ENCODE results near the gene NT5DC3. TPM values are rescaled to one million over a fixed set of nuclear protein-coding genes. Genes with fewer than 3 reads are reported as not detected.
A peak's percentile ranks its signal among the peaks of the same experiment; 100 is the strongest.

Gene NT5DC3
- polyA plus RNA-seq, 6 donors from 2014 or later, result 0.96 to 4.4 (median 1.9) TPM

GRCh38 chr12:103808239-103808880, 32.7 kb downstream of the NT5DC3 start:
- ATAC-seq (ENCODE audit: low read depth in 2 of 2) (no peak), DNase-seq (no peak)
- H3K36me3 Mint-ChIP-seq, result peaks cover 32 to 35% of the 10 kb centered on the region in 2 donors

GRCh38 chr12:103807561-103808238, 33.3 kb downstream of the NT5DC3 start:
- H3K4me1 Mint-ChIP-seq, result peaks cover 0 to 11% (median 0%) of the 10 kb centered on the region in 3 donors
- no peak for DNase-seq
- no peak for ATAC-seq (ENCODE audit: low read depth in 2 of 2)
- no peaks in the 10 kb centered on the region for H3K27me3 Mint-ChIP-seq
- H3K9me3 Mint-ChIP-seq, result peaks cover 0 to 2% (median 0%) of the 10 kb centered on the region in 7 donors
- no peak overlapping the region for H3K4me3 Mint-ChIP-seq
- H3K27ac Mint-ChIP-seq, result peak overlapping the region in 1 of 6 donors; percentile 8
- H3K36me3 Mint-ChIP-seq, result peaks cover 33% of the 10 kb centered on the region in 2 donors

More at GRCh38 chr12:103808239-103808880, 32.7 kb downstream of the NT5DC3 start:
- peaks cover 0 to 11% (median 0%) of the 10 kb centered on the region in 3 donors for H3K4me1 Mint-ChIP-seq
- H3K27me3 Mint-ChIP-seq, result no peaks in the 10 kb centered on the region
- peaks cover 0 to 2% (median 0%) of the 10 kb centered on the region in 7 donors for H3K9me3 Mint-ChIP-seq
- peak overlapping the region in 2 of 8 donors; percentile 2 to 65 for H3K4me3 Mint-ChIP-seq
- H3K27ac Mint-ChIP-seq, result no peak overlapping the region

GRCh38 chr12:103806803-103807202, 34.2 kb downstream of the NT5DC3 start:
- no peak overlapping the region for H3K27ac Mint-ChIP-seq
- peaks cover 42% of the 10 kb centered on the region in 2 donors for H3K36me3 Mint-ChIP-seq
- peaks cover 0 to 2% (median 0%) of the 10 kb centered on the region in 7 donors for H3K9me3 Mint-ChIP-seq
- DNase-seq (no peak), ATAC-seq (ENCODE audit: low read depth in 2 of 2) (no peak)
- H3K4me1 Mint-ChIP-seq, result peaks cover 0 to 11% (median 0%) of the 10 kb centered on the region in 3 donors
- no peak overlapping the region for H3K4me3 Mint-ChIP-seq
- H3K27me3 Mint-ChIP-seq, result no peaks in the 10 kb centered on the region

- Mint-ChIP-seq H3K27ac (no peak overlapping the region), H3K27me3 (no peaks in the 10 kb centered on the region), H3K9me3 (peaks cover 0 to 2% (median 0%) of the 10 kb centered on the region in 7 donors), H3K4me3 (no peak overlapping the region), H3K36me3 (peaks cover 44 to 46% of the 10 kb centered on the region in 2 donors), H3K4me1 (peaks cover 0 to 11% (median 3%) of the 10 kb centered on the region in 3 donors)
- ATAC-seq (ENCODE audit: low read depth in 2 of 2) (no peak), DNase-seq (no peak)
These were observed 35.2 kb downstream of the NT5DC3 start for GRCh38 chr12:103805655-103806360.

GRCh38 chr12:103803847-103804246, 37.2 kb downstream of the NT5DC3 start:
- H3K27me3 Mint-ChIP-seq, result no peaks in the 10 kb centered on the region
- H3K4me1 Mint-ChIP-seq, result peaks cover 10 to 14% (median 11%) of the 10 kb centered on the region in 3 donors
- DNase-seq, result no peak
- peaks cover 42 to 49% of the 10 kb centered on the region in 2 donors for H3K36me3 Mint-ChIP-seq
- H3K9me3 Mint-ChIP-seq, result peaks cover 0 to 2% (median 0%) of the 10 kb centered on the region in 7 donors
- no peak overlapping the region for H3K4me3 Mint-ChIP-seq
- no peak overlapping the region for H3K27ac Mint-ChIP-seq
- ATAC-seq (ENCODE audit: low read depth in 2 of 2), result no peak

GRCh38 chr12:103802586-103802886, 38.5 kb downstream of the NT5DC3 start:
- Mint-ChIP-seq H3K9me3 (peaks cover 0 to 2% (median 0%) of the 10 kb centered on the region in 7 donors), H3K4me1 (peaks cover 7 to 14% (median 10%) of the 10 kb centered on the region in 3 donors), H3K27me3 (no peaks in the 10 kb centered on the region), H3K36me3 (peaks cover 41 to 43% of the 10 kb centered on the region in 2 donors), H3K27ac (no peak overlapping the region), H3K4me3 (no peak overlapping the region)
- DNase-seq (no peak), ATAC-seq (ENCODE audit: low read depth in 2 of 2) (no peak)

GRCh38 chr12:103801709-103802585, 39.1 kb downstream of the NT5DC3 start:
- Mint-ChIP-seq H3K4me3 (no peak overlapping the region), H3K27me3 (no peaks in the 10 kb centered on the region), H3K27ac (no peak overlapping the region), H3K9me3 (peaks cover 0 to 2% (median 0%) of the 10 kb centered on the region in 7 donors), H3K36me3 (peaks cover 41 to 46% of the 10 kb centered on the region in 2 donors), H3K4me1 (peaks cover 3 to 14% (median 10%) of the 10 kb centered on the region in 3 donors)
- no peak for DNase-seq
- ATAC-seq (ENCODE audit: low read depth in 2 of 2), result no peak

GRCh38 chr12:103799857-103800771, 40.9 kb downstream of the NT5DC3 start:
- no peak overlapping the region for H3K4me3 Mint-ChIP-seq
- peaks cover 0 to 14% (median 10%) of the 10 kb centered on the region in 3 donors for H3K4me1 Mint-ChIP-seq
- peak overlapping the region in 1 of 6 donors; percentile 11 for H3K27ac Mint-ChIP-seq
- ATAC-seq (ENCODE audit: low read depth in 2 of 2) (peak in 1 of 2 donors; percentile 30), DNase-seq (no peak)
- no peaks in the 10 kb centered on the region for H3K27me3 Mint-ChIP-seq
- H3K36me3 Mint-ChIP-seq, result peaks cover 34 to 43% of the 10 kb centered on the region in 2 donors
- peaks cover 0 to 2% (median 0%) of the 10 kb centered on the region in 7 donors for H3K9me3 Mint-ChIP-seq

GRCh38 chr12:103799504-103799856, 41.6 kb downstream of the NT5DC3 start:
- H3K27ac Mint-ChIP-seq, result peak overlapping the region in 3 of 6 donors; percentile 43 to 80 (median 52)

GRCh38 chr12:103798586-103798985, 42.4 kb downstream of the NT5DC3 start:
- no peaks in the 10 kb centered on the region for H3K27me3 Mint-ChIP-seq
- peaks cover 34 to 36% of the 10 kb centered on the region in 2 donors for H3K36me3 Mint-ChIP-seq
- ATAC-seq (ENCODE audit: low read depth in 2 of 2), result no peak
- H3K4me3 Mint-ChIP-seq, result no peak overlapping the region
- peaks cover 0 to 14% (median 10%) of the 10 kb centered on the region in 3 donors for H3K4me1 Mint-ChIP-seq
- H3K9me3 Mint-ChIP-seq, result peaks cover 0 to 1% (median 0%) of the 10 kb centered on the region in 7 donors
- no peak for DNase-seq
- H3K27ac Mint-ChIP-seq, result no peak overlapping the region

More at GRCh38 chr12:103799504-103799856, 41.6 kb downstream of the NT5DC3 start:
- Mint-ChIP-seq H3K4me3 (no peak overlapping the region), H3K4me1 (peaks cover 0 to 14% (median 10%) of the 10 kb centered on the region in 3 donors), H3K36me3 (peaks cover 34 to 43% of the 10 kb centered on the region in 2 donors), H3K27me3 (no peaks in the 10 kb centered on the region), H3K9me3 (peaks cover 0 to 1% (median 0%) of the 10 kb centered on the region in 7 donors)
- DNase-seq (no peak), ATAC-seq (ENCODE audit: low read depth in 2 of 2) (no peak)

- DNase-seq, result no peak
- H3K27me3 Mint-ChIP-seq, result no peaks in the 10 kb centered on the region
- no peaks in the 10 kb centered on the region for H3K9me3 Mint-ChIP-seq
- H3K36me3 Mint-ChIP-seq, result peaks cover 29 to 31% of the 10 kb centered on the region in 2 donors
- H3K4me1 Mint-ChIP-seq, result peaks cover 0 to 1% (median 0%) of the 10 kb centered on the region in 3 donors
- ATAC-seq (ENCODE audit: low read depth in 2 of 2), result no peak
- peak overlapping the region in 1 of 6 donors; percentile 73 for H3K27ac Mint-ChIP-seq
- H3K4me3 Mint-ChIP-seq, result no peak overlapping the region
These were observed 46.5 kb downstream of the NT5DC3 start for GRCh38 chr12:103794309-103795213.
